Keratinocyte (primary cell): ENCODE data around the gene TMEM40. TPM values are rescaled to one million over a fixed set of nuclear protein-coding genes. Genes with fewer than 3 reads are reported as not detected.

ENCODE experiments used
- DNase-seq: peaks from one replicate; pipeline ENCODE4 v3.0.0-alpha.2; 2011; ENCODE audit warnings: low read depth, missing footprints, low spot score
- FAIRE-seq: peaks from 2 replicates; lab custom pipeline; 2011; peaks lifted over from hg19 to GRCh38; lab: Jason Lieb, UNC
- H2AFZ ChIP-seq: 2 replicates; pipeline ENCODE4 v1.6.0; 2012; ENCODE audit warnings: low read length, control low read depth, inconsistent platforms; ENCODE audit not compliant: control insufficient read depth
- H3K27ac ChIP-seq: 2 replicates; pipeline ENCODE4 v1.5.1; 2011; ENCODE audit warnings: low read length; ENCODE audit not compliant: control insufficient read depth, insufficient read depth
- H3K27me3 ChIP-seq: 3 replicates; pipeline ENCODE4 v1.6.0; 2011; ENCODE audit warnings: low read length; ENCODE audit not compliant: control insufficient read depth, insufficient read depth; ENCODE audit errors: extremely low read depth
- H3K36me3 ChIP-seq, 2 experiments: 2 replicates in 1 of 2; 3 replicates in 1 of 2; pipeline ENCODE4 v1.5.1; 2011; ENCODE audit warnings: low read length in 2 of 2, mild to moderate bottlenecking in 1 of 2; ENCODE audit not compliant: control insufficient read depth in 2 of 2, insufficient read depth in 2 of 2; ENCODE audit errors: extremely low read depth in 1 of 2
- H3K4me1 ChIP-seq: 3 replicates; pipeline ENCODE4 v1.5.1; 2011; ENCODE audit warnings: low read length; ENCODE audit not compliant: control insufficient read depth, insufficient read depth; ENCODE audit errors: extremely low read depth
- H3K4me2 ChIP-seq: 3 replicates; pipeline ENCODE4 v1.6.0; 2011; ENCODE audit warnings: low read depth, low read length; ENCODE audit not compliant: control insufficient read depth, insufficient read depth; ENCODE audit errors: extremely low read depth
- H3K4me3 ChIP-seq, 3 experiments: fragments of 200-600 bp in 1 of 3; sonication (generic) in 1 of 3; 2 replicates in 2 of 3; 3 replicates in 1 of 3; pipeline ENCODE4 v1.5.1; 2011 to 2016; ENCODE audit warnings: low read length in 3 of 3, mild to moderate bottlenecking in 3 of 3, control low read depth in 2 of 3, inconsistent platforms in 1 of 3, low read depth in 1 of 3, mixed read lengths in 1 of 3, mixed run types in 1 of 3, moderate library complexity in 1 of 3; ENCODE audit not compliant: control insufficient read depth in 2 of 3, insufficient read depth in 2 of 3; ENCODE audit errors: extremely low read depth in 1 of 3
- H3K79me2 ChIP-seq: 2 replicates; pipeline ENCODE4 v1.6.0; 2012; ENCODE audit warnings: low read length; ENCODE audit not compliant: control insufficient read depth, insufficient read depth
- H3K9ac ChIP-seq: 3 replicates; pipeline ENCODE4 v1.6.0; 2011; ENCODE audit warnings: low read length; ENCODE audit not compliant: control insufficient read depth, insufficient read depth; ENCODE audit errors: extremely low read depth
- H3K9me1 ChIP-seq: 3 replicates; pipeline ENCODE4 v1.6.0; 2011; ENCODE audit warnings: low read length; ENCODE audit not compliant: control insufficient read depth, insufficient read depth; ENCODE audit errors: extremely low read depth
- H3K9me3 ChIP-seq: 2 replicates; pipeline ENCODE4 v1.5.1; 2012; ENCODE audit warnings: low read depth, low read length; ENCODE audit not compliant: control insufficient read depth
- H4K20me1 ChIP-seq: 3 replicates; pipeline ENCODE4 v1.6.0; 2011; ENCODE audit warnings: low read length; ENCODE audit not compliant: control insufficient read depth, insufficient read depth; ENCODE audit errors: extremely low read depth
- CTCF ChIP-seq, 3 experiments: IDR thresholded peaks in 1 of 3; conservative IDR thresholded peaks in 1 of 3; optimal IDR thresholded peaks in 1 of 3; 2 replicates in 2 of 3; 3 replicates in 1 of 3; pipeline versions ENCODE3 to v1.5.1; 2011; ENCODE audit warnings: low read length in 3 of 3, mild to moderate bottlenecking in 3 of 3, moderate library complexity in 2 of 3, control low read depth in 1 of 3, inconsistent platforms in 1 of 3; ENCODE audit not compliant: insufficient read depth in 2 of 3; ENCODE audit errors: extremely low read depth in 1 of 3
- EZH2 ChIP-seq: IDR thresholded peaks from one replicate; pipeline ENCODE4 v1.6.1; 2012; ENCODE audit warnings: inconsistent platforms, mild to moderate bottlenecking, low read length, moderate library complexity
- dilution Hi-C: fragments of 300-500 bp; cut with MboI; formaldehyde crosslinking; loops from one replicate; pipeline ENCODE4 v1.7.0; 2020; ENCODE audit warnings: low sequenced_read_pairs; ENCODE audit not compliant: extremely low pct_ligation_motif_present
- polyA plus RNA-seq, 5 experiments: library from polyadenylated mRNA; depleted of rRNA in 3 of 5; stranded (reverse) in 3 of 5; stranded (forward) in 1 of 5; unstranded in 1 of 5; fragments of >200 nt; gene quantifications; 1 replicate in 1 of 5; 2 replicates in 3 of 5; 3 replicates in 1 of 5; pipeline versions ENCODE4 v1.2.1 to v1.2.3, GENCODE V29; 2011 to 2012; ENCODE audit warnings: missing spikeins in 2 of 5, low read depth in 1 of 5, low replicate concordance in 1 of 5

TMEM40 gene
- polyA plus RNA-seq, 1 donor (not counting 4 experiments of a cell fraction or from before 2014, with no cell fraction given) = 311 TPM

DNA sequence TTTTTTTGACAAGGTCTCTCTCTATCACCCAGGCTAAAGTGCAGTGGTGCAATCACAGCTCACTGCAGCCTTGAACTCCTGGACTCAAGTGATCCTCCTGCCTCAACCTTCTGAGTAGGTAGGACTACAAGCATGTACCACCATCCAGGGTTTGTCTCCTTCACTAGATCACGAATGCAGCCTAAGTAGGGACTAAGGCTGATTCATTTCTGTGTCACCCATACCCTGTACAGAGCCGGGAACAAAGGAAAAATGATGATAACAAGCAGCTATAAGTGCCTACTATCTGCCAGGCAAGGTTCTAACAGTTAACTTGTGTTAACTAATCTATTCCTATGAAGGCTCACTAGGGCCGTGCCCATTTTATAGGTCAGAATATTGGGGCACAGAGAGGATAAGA is 7.0 kb downstream of the TMEM40 start:
- dilution Hi-C loops = no loop called here
- Histone ChIP-seq H3K9me3 (no peaks in the 10 kb centered on the region), H2AFZ (no peak overlapping the region), H3K4me2 (no peak overlapping the region), H3K79me2 (peaks cover 73% of the 10 kb centered on the region), H3K9ac (no peak overlapping the region), H4K20me1 (peaks cover 43% of the 10 kb centered on the region), H3K27me3 (no peaks in the 10 kb centered on the region), H3K4me1 (peaks cover 66% of the 10 kb centered on the region), H3K36me3 (peaks cover 21 to 56% of the 10 kb centered on the region in 2 experiments), H3K9me1 (peaks cover 20% of the 10 kb centered on the region), H3K27ac (peak overlapping the region; percentile 70), H3K4me3 (no peak overlapping the region)
- peak; percentile 20 for FAIRE-seq
- no peak for DNase-seq
- TF ChIP-seq EZH2 (no peak), CTCF (optimal IDR thresholded peaks at IDR 0.05 in 1 of 3, IDR thresholded peaks at IDR 0.05 in 1 of 3, conservative IDR thresholded peaks at IDR 0.05 in 1 of 3; ENCODE audit: extremely low read depth in 1 of 3, insufficient read depth in 2 of 3, low read length in 3 of 3) (no peak)

- Histone ChIP-seq H3K27ac (peak overlapping the region; percentile 70), H3K9me3 (no peaks in the 10 kb centered on the region), H3K36me3 (peaks cover 27 to 62% of the 10 kb centered on the region in 2 experiments), H4K20me1 (peaks cover 42% of the 10 kb centered on the region), H3K4me3 (no peak overlapping the region), H3K4me1 (peaks cover 62% of the 10 kb centered on the region), H2AFZ (no peak overlapping the region), H3K27me3 (no peaks in the 10 kb centered on the region), H3K79me2 (peaks cover 68% of the 10 kb centered on the region), H3K4me2 (no peak overlapping the region), H3K9ac (no peak overlapping the region), H3K9me1 (peaks cover 20% of the 10 kb centered on the region)
- FAIRE-seq (peak; percentile 62), DNase-seq (no peak)
- no peak for TF ChIP-seq EZH2
- no peak for TF ChIP-seq CTCF (optimal IDR thresholded peaks at IDR 0.05 in 1 of 3, IDR thresholded peaks at IDR 0.05 in 1 of 3, conservative IDR thresholded peaks at IDR 0.05 in 1 of 3; ENCODE audit: extremely low read depth in 1 of 3, insufficient read depth in 2 of 3, low read length in 3 of 3)
- dilution Hi-C loops = no loop called here
Measured at GRCh38 chr3:12751571-12751970, 7.5 kb downstream of the TMEM40 start.
